Loucy (cell line): ENCODE measurements around the gene SLC4A5.

Experiments used
- CTCF ChIP-seq: fragments of 200-600 bp; sonication (generic); conservative IDR thresholded peaks from 2 replicates; pipeline ENCODE4 v1.5.1; 2014; ENCODE audit warnings: mild to moderate bottlenecking, antibody characterized with exemption, low read length
- EZH2phosphoT487 ChIP-seq: fragments of 200-600 bp; IDR thresholded peaks from 2 replicates; pipeline ENCODE4 v1.6.1; 2018; ENCODE audit warnings: antibody characterized with exemption, mild to moderate bottlenecking, moderate library complexity, borderline replicate concordance

- TF ChIP-seq CTCF: no peak
- TF ChIP-seq EZH2phosphoT487: no peak
These were observed 120.9 kb downstream of the SLC4A5 start for GRCh38 chr2:74222300-74222650.
